PC-3 (cell line): Measurements from ENCODE around the gene HDAC4.

Source experiments
- CTCF ChIP-seq: fragments of 300-600 bp; sonication (generic); conservative IDR thresholded peaks from 2 replicates; pipeline ENCODE4 v1.5.1; 2017; ENCODE audit warnings: antibody characterized with exemption, low read depth, mild to moderate bottlenecking, low read length
- EZH2 ChIP-seq: fragments of 300-600 bp; sonication (generic); IDR thresholded peaks from one replicate; pipeline ENCODE4 v1.6.1; 2017; ENCODE audit warnings: antibody characterized with exemption, mild to moderate bottlenecking, low read length; ENCODE audit not compliant: unreplicated experiment
- EZH2phosphoT487 ChIP-seq: fragments of 300-600 bp; sonication (generic); IDR thresholded peaks from 2 replicates; pipeline ENCODE4 v1.6.1; 2018; ENCODE audit warnings: mild to moderate bottlenecking, antibody characterized with exemption, low read length, borderline replicate concordance

GRCh38 chr2:239266434-239266766 lies 134.4 kb downstream of the HDAC4 start:
- TF ChIP-seq CTCF (no peak), EZH2 (no peak), EZH2phosphoT487 (no peak)
